Upper lobe of left lung (tissue), 6 donors: ENCODE results near the gene SCLY. TPM values are rescaled to one million over a fixed set of nuclear protein-coding genes. Genes with fewer than 3 reads are reported as not detected.

ENCODE experiments used
- ATAC-seq, 2 donors: fragments of 200-7000 bp; cut with Tn5 transposase; one replicate each; pipeline ENCODE4 v1.9.1; 2022; ENCODE audit warnings: mild to moderate bottlenecking in 2 of 2, moderate library complexity in 2 of 2; ENCODE audit not compliant: low FRiP score in 2 of 2
- DNase-seq, 2 donors: peaks; one replicate each; pipeline ENCODE4 v3.0.0-alpha.2; 2019 to 2020
- H3K27ac ChIP-seq, 4 donors: fragments of 200-600 bp; sonication (generic); one replicate each; pipeline ENCODE4 v1.5.1; 2016 to 2019
- H3K27me3 ChIP-seq, 4 donors: fragments of 200-600 bp; sonication (generic); one replicate each; pipeline ENCODE4 v1.5.1; 2017 to 2019
- H3K36me3 ChIP-seq, 4 donors: fragments of 200-600 bp; sonication (generic); one replicate each; pipeline ENCODE4 v1.5.1; 2016 to 2019
- H3K4me1 ChIP-seq, 4 donors: fragments of 200-600 bp; sonication (generic); one replicate each; pipeline ENCODE4 v1.5.1; 2018 to 2019
- H3K4me3 ChIP-seq, 4 donors: fragments of 200-600 bp; sonication (generic); one replicate each; pipeline ENCODE4 v1.5.1; 2017 to 2019; ENCODE audit warnings: mild to moderate bottlenecking in 2 of 4, moderate library complexity in 1 of 4
- H3K9me3 ChIP-seq, 4 donors: fragments of 200-600 bp; sonication (generic); one replicate each; pipeline ENCODE4 v1.5.1; 2018 to 2019
- EP300 ChIP-seq, 4 donors: sonication (generic); formaldehyde crosslinking; IDR thresholded peaks; one replicate each; pipeline ENCODE4 v1.5.1; 2017; ENCODE audit warnings: antibody characterized with exemption in 4 of 4, control low read depth in 2 of 4
- POLR2A ChIP-seq, 4 donors: fragments of 450-650 bp; IDR thresholded peaks; one replicate each; pipeline ENCODE4 v1.5.1; 2016 to 2017; ENCODE audit warnings: antibody characterized with exemption in 4 of 4, mild to moderate bottlenecking in 2 of 4
- POLR2AphosphoS5 ChIP-seq, 2 donors: sonication (generic); formaldehyde crosslinking; IDR thresholded peaks; one replicate each; pipeline ENCODE4 v1.5.1; 2017; ENCODE audit warnings: antibody characterized with exemption in 2 of 2
- WGBS, 2 donors: methylation state at CpG; one replicate each; pipeline ENCODE4 v1.1.5; 2017 to 2018; 5-methylcytosine and 5-hydroxymethylcytosine counted together
- total RNA-seq, 6 donors: library from RNA; depleted of rRNA in 4 of 6; stranded (reverse); fragments of >200 nt in 4 of 6; gene quantifications; one replicate each; pipeline versions ENCODE4 v1.1.0 to v1.2.1, GENCODE V29; 2016 to 2021
- TF ChIP-seq, protein P1 (sequence below), 6 experiments: fragments of 450-650 bp in 4 of 6; fragments of 200-600 bp in 2 of 6; sonication (generic) in 2 of 6; IDR thresholded peaks; one replicate each; pipeline ENCODE4 v1.5.1; 2016 to 2019; ENCODE audit warnings: antibody characterized with exemption in 6 of 6
- donor health status: DM: no; HTN: no; CAD: no; lungs with moderate emphysema.
- donor health status: DM: no; HTN: yes; CAD: no; lungs with severe emphysema.

SCLY gene
- total RNA-seq, 6 donors from 2014 or later: 9.4 to 19.9 (median 11.1) TPM

DNA sequence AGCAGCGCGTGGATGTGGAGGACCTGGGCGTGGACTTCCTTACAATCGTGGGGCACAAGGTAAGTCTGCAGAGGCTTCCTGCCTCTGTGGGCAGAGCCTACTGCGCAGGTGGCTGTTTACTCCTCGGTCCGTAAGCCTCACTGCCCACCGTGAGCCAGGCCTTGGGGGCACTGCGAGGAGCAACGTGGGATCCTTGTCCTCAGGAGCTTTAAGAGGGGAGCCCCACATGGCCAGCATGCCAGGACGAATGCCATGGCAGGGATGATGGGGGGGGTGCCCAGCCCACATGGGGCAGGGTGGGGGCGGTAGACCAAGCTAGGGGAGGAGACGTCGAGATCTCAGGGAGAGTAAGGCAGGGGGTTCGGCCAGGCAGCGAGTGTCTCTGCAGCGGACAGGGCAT is 21.4 kb downstream of the SCLY start:
- peaks cover 5 to 37% (median 27%) of the 10 kb centered on the region in 4 donors for H3K36me3 ChIP-seq
- ATAC-seq (peak in 1 of 2 donors; percentile 23), DNase-seq (no peak)
- no peak overlapping the region for H3K4me3 ChIP-seq
- H3K9me3 ChIP-seq: no peaks in the 10 kb centered on the region
- no peak overlapping the region for H3K27ac ChIP-seq
- WGBS, 2 donors: 94 to 95% methylated on average over 9 to 17 of the region's 17 CpGs
- TF ChIP-seq POLR2AphosphoS5 (IDR thresholded peaks at IDR 0.05) (no peak), POLR2A (IDR thresholded peaks at IDR 0.05) (no peak), EP300 (IDR thresholded peaks at IDR 0.05) (no peak)
- TF ChIP-seq, protein P1, sequence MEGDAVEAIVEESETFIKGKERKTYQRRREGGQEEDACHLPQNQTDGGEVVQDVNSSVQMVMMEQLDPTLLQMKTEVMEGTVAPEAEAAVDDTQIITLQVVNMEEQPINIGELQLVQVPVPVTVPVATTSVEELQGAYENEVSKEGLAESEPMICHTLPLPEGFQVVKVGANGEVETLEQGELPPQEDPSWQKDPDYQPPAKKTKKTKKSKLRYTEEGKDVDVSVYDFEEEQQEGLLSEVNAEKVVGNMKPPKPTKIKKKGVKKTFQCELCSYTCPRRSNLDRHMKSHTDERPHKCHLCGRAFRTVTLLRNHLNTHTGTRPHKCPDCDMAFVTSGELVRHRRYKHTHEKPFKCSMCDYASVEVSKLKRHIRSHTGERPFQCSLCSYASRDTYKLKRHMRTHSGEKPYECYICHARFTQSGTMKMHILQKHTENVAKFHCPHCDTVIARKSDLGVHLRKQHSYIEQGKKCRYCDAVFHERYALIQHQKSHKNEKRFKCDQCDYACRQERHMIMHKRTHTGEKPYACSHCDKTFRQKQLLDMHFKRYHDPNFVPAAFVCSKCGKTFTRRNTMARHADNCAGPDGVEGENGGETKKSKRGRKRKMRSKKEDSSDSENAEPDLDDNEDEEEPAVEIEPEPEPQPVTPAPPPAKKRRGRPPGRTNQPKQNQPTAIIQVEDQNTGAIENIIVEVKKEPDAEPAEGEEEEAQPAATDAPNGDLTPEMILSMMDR (IDR thresholded peaks at IDR 0.05): no peak
- H3K4me1 ChIP-seq: no peaks in the 10 kb centered on the region
- no peaks in the 10 kb centered on the region for H3K27me3 ChIP-seq

DNA sequence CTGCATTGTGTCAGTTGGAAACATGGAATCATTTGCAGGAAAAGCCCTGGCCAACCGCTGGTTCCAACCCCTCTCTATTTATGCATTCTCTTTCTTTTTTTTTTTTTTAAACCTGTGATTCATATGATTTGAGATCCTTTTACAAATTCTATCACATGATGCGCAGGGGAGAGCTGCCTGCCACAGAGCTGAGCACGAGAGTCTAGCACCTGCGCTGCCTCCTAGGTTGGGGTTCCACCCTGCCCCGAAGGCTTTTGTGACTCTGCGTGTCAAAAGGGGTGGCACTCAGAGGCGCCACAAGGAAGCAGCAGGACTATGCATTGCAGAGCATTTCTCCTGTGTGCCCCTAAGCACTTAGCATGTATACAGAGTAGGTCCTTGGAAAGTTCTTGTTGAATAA is 22.0 kb downstream of the SCLY start:
- TF ChIP-seq POLR2A (IDR thresholded peaks at IDR 0.05) (no peak), POLR2AphosphoS5 (IDR thresholded peaks at IDR 0.05) (no peak), EP300 (IDR thresholded peaks at IDR 0.05) (no peak)
- TF ChIP-seq, protein P1 (IDR thresholded peaks at IDR 0.05): no peak
- no peaks in the 10 kb centered on the region for H3K9me3 ChIP-seq
- H3K36me3 ChIP-seq: peaks cover 5 to 37% (median 27%) of the 10 kb centered on the region in 4 donors
- ATAC-seq (no peak), DNase-seq (no peak)
- 77 to 80% methylated on average over 7 of the region's 7 CpGs for WGBS, 2 donors
- H3K4me1 ChIP-seq: no peaks in the 10 kb centered on the region
- no peak overlapping the region for H3K4me3 ChIP-seq
- no peaks in the 10 kb centered on the region for H3K27me3 ChIP-seq
- H3K27ac ChIP-seq: no peak overlapping the region

GRCh38 chr2:238083919-238084318 is 23.1 kb downstream of the SCLY start:
- H3K27me3 ChIP-seq: no peaks in the 10 kb centered on the region
- H3K9me3 ChIP-seq: no peaks in the 10 kb centered on the region
- no peak for TF ChIP-seq POLR2AphosphoS5 (IDR thresholded peaks at IDR 0.05)
- TF ChIP-seq POLR2A (IDR thresholded peaks at IDR 0.05): no peak
- no peak for TF ChIP-seq EP300 (IDR thresholded peaks at IDR 0.05)
- TF ChIP-seq, protein P1 (IDR thresholded peaks at IDR 0.05): no peak
- no peaks in the 10 kb centered on the region for H3K4me1 ChIP-seq
- no peak for DNase-seq
- H3K4me3 ChIP-seq: no peak overlapping the region
- H3K36me3 ChIP-seq: peaks cover 5 to 37% (median 27%) of the 10 kb centered on the region in 4 donors
- no peak for ATAC-seq
- 78% methylated on average over 5 of the region's 5 CpGs; no CpG with 5 or more reads in 1 of the 2 donors for WGBS, 2 donors
- no peak overlapping the region for H3K27ac ChIP-seq

DNA sequence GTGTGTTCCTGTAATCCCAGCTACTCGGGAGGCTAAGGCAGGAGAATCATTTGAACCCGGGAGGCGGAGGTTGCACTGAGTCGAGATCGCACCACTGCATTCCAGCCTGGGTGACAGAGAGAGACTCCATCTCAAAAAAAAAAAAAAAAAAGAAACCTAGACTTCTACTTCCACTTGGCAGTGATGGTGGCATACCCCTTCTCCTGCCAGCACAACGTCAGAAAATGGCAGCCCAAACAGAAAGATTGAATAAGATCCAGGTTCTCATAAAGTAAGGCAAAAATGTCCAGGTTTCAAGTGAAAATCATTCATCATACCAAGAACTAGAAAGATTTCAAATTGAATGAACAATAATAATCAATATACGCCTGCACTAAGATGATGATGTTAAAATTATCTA is 24.0 kb downstream of the SCLY start:
- no peaks in the 10 kb centered on the region for H3K27me3 ChIP-seq
- TF ChIP-seq POLR2AphosphoS5 (IDR thresholded peaks at IDR 0.05) (no peak), EP300 (IDR thresholded peaks at IDR 0.05) (no peak)
- TF ChIP-seq, protein P1 (IDR thresholded peaks at IDR 0.05): no peak
- H3K36me3 ChIP-seq: peaks cover 5 to 37% (median 27%) of the 10 kb centered on the region in 4 donors
- no peaks in the 10 kb centered on the region for H3K4me1 ChIP-seq
- no peak overlapping the region for H3K27ac ChIP-seq
- no peak overlapping the region for H3K4me3 ChIP-seq
- DNase-seq (no peak), ATAC-seq (no peak)
- H3K9me3 ChIP-seq: no peaks in the 10 kb centered on the region
- 95% methylated on average over 7 of the region's 7 CpGs for WGBS, 2 donors

DNA sequence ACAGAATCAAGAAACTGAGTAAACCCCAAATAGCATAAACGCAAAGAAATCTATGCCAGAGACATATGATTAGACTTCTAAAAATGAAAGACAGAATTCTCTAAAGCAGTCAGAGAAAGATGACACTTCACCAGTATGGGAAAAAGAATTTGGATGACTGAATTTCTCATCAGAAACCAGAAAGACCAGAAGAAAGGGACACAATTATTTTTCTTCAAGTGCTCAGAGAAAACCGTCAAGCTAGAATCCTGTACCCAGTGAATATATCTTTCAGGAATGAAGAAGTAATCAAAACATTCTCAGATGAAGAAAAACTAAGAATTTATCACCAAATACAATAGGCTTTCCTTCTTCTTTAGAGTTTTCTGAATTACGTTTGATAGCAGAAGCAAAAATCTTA is 25.1 kb downstream of the SCLY start:
- H3K4me3 ChIP-seq: no peak overlapping the region
- peaks cover 5 to 30% (median 25%) of the 10 kb centered on the region in 4 donors for H3K36me3 ChIP-seq
- no peaks in the 10 kb centered on the region for H3K27me3 ChIP-seq
- ATAC-seq: no peak
- no peak for TF ChIP-seq EP300 (IDR thresholded peaks at IDR 0.05)
- TF ChIP-seq POLR2A (IDR thresholded peaks at IDR 0.05): no peak
- TF ChIP-seq, protein P1 (IDR thresholded peaks at IDR 0.05): no peak
- TF ChIP-seq POLR2AphosphoS5 (IDR thresholded peaks at IDR 0.05): no peak
- no peak for DNase-seq
- no peak overlapping the region for H3K27ac ChIP-seq
- no peaks in the 10 kb centered on the region for H3K9me3 ChIP-seq
- 95 to 98% methylated on average over 3 of the region's 3 CpGs for WGBS, 2 donors
- no peaks in the 10 kb centered on the region for H3K4me1 ChIP-seq
